ENCODE measurements around the gene SYNGAP1. TPM values are rescaled to one million over a fixed set of nuclear protein-coding genes. Genes with fewer than 3 reads are reported as not detected.

The SYNGAP1 gene
- polyA plus RNA-seq, 1 donor from 2014 or later: 4.3 TPM

GRCh38 chr6:33453393-33454008, 33.6 kb downstream of the SYNGAP1 start:
- Histone ChIP-seq H3K79me2 (replicated peaks; ENCODE audit: insufficient read depth, low read length) (peaks cover 20% of the 10 kb centered on the region), H3K27me3 (ENCODE audit: insufficient read depth, low read depth, low read length) (no peaks in the 10 kb centered on the region), H4K20me1 (ENCODE audit: insufficient read depth) (no peaks in the 10 kb centered on the region), H3K36me3 (ENCODE audit: insufficient read depth, low read length) (no peaks in the 10 kb centered on the region), H2AFZ (ENCODE audit: low read depth, low read length) (no peak overlapping the region), H3K4me2 (ENCODE audit: low read length) (peak overlapping the region; percentile 92), H3K9me2 (ENCODE audit: insufficient read depth, low read length) (no peaks in the 10 kb centered on the region), H3K9me3 (ENCODE audit: low read length) (no peaks in the 10 kb centered on the region), H3K9ac (ENCODE audit: low read length) (peak overlapping the region; percentile 70), H3F3A (ENCODE audit: insufficient read depth, low read length, poor library complexity, severe bottlenecking) (no peaks in the 10 kb centered on the region), H3K4me3 (ENCODE audit: low read length) (peak overlapping the region; percentile 85), H3K27ac (ENCODE audit: low read length) (peak overlapping the region; percentile 40)
- TF ChIP-seq RAD21 (conservative IDR thresholded peaks at IDR 0.05) (no peak), EP300 (conservative IDR thresholded peaks at IDR 0.05; ENCODE audit: poor library complexity, severe bottlenecking) (no peak), SMC3 (conservative IDR thresholded peaks at IDR 0.05; ENCODE audit: poor library complexity) (no peak), MXI1 (conservative IDR thresholded peaks at IDR 0.05; ENCODE audit: poor library complexity, severe bottlenecking) (no peak), POLR2AphosphoS5 (IDR thresholded peaks at IDR 0.05) (no peak), REST (IDR thresholded peaks at IDR 0.05; ENCODE audit: borderline replicate concordance) (no peak), EZH2 (IDR thresholded peaks at IDR 0.05; ENCODE audit: borderline replicate concordance, insufficient read depth, low read length, poor library complexity, severe bottlenecking) (no peak)
- TF ChIP-seq, protein P1, sequence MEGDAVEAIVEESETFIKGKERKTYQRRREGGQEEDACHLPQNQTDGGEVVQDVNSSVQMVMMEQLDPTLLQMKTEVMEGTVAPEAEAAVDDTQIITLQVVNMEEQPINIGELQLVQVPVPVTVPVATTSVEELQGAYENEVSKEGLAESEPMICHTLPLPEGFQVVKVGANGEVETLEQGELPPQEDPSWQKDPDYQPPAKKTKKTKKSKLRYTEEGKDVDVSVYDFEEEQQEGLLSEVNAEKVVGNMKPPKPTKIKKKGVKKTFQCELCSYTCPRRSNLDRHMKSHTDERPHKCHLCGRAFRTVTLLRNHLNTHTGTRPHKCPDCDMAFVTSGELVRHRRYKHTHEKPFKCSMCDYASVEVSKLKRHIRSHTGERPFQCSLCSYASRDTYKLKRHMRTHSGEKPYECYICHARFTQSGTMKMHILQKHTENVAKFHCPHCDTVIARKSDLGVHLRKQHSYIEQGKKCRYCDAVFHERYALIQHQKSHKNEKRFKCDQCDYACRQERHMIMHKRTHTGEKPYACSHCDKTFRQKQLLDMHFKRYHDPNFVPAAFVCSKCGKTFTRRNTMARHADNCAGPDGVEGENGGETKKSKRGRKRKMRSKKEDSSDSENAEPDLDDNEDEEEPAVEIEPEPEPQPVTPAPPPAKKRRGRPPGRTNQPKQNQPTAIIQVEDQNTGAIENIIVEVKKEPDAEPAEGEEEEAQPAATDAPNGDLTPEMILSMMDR (IDR thresholded peaks at IDR 0.05; ENCODE audit: poor library complexity, severe bottlenecking): no peak

DNA sequence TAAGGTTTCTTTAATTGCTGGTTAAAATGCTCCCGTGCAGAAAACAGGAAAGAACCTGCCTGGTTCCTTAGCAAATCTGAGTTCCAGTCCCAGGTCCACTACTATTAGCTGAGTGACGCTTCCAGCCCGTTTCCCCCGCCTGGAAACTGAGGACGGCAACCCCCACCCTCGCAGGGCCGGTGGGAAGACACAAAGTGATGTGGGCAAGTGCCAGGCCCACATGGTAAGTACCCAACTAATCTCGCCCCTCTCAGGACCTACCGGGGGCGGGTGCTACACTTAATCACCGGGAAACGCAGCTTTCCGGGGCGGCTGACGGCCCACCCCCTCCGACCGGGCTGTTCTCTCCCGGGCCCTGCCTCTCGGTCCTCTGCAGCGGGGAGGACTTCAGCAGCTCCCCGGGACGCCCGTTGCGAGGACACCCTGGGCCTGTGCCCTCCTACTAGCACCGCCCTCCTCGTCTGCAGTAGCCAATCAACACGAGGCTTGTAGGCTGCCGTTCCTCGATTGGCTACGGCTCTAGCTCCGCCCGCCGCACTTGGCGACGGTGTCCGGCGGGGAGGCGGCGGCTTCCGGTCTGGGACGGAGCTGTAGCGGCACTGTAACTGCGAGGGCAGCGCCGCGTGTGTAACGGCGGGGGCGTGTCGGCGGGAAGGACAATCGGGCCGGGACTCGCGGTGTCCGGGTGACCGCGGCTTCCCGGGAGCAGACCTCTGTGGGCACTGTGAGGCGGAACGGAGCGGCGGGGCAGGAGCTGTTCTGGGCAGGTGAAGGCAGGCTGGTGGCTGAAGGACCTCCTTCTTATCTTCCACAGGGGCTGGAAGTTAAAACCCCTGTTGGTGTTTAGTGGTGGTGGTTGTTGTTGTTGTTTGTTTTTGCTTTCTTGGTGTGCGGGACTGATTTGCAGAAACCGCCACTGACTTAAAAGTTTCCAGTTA, 34.4 kb downstream of the SYNGAP1 start, which contains the start of gene ZBTB9:
Gene ZBTB9, plus strand, starts transcription at position 568 of the 938 bp plus-strand sequence. CDS start 525 bp downstream, outside the sequence.
- TF ChIP-seq TAF1 (IDR thresholded peaks at IDR 0.05; ENCODE audit: low read depth) (peak; percentile 43), POLR2AphosphoS5 (IDR thresholded peaks at IDR 0.05) (peak; percentile 95), REST (IDR thresholded peaks at IDR 0.05; ENCODE audit: borderline replicate concordance) (no peak), MXI1 (conservative IDR thresholded peaks at IDR 0.05; ENCODE audit: poor library complexity, severe bottlenecking) (peak; percentile 94), SMC3 (conservative IDR thresholded peaks at IDR 0.05; ENCODE audit: poor library complexity) (peak; percentile 57), EZH2 (IDR thresholded peaks at IDR 0.05; ENCODE audit: borderline replicate concordance, insufficient read depth, low read length, poor library complexity, severe bottlenecking) (no peak), RAD21 (conservative IDR thresholded peaks at IDR 0.05) (peak; percentile 61), EP300 (conservative IDR thresholded peaks at IDR 0.05; ENCODE audit: poor library complexity, severe bottlenecking) (peak; percentile 34)
- TF ChIP-seq, protein P1 (IDR thresholded peaks at IDR 0.05; ENCODE audit: poor library complexity, severe bottlenecking): peak; percentile 26
- H3K9ac ChIP-seq (ENCODE audit: low read length): peak within 1 kb of the TSS; percentile 70
- no peaks in the 10 kb centered on the region for H3K9me2 ChIP-seq (ENCODE audit: insufficient read depth, low read length)
- H3K4me3 ChIP-seq (ENCODE audit: low read length): peak within 1 kb of the TSS; percentile 85
- H2AFZ ChIP-seq (ENCODE audit: low read depth, low read length): peak within 1 kb of the TSS; percentile 80
- no peaks in the 10 kb centered on the region for H3F3A ChIP-seq (ENCODE audit: insufficient read depth, low read length, poor library complexity, severe bottlenecking)
- no peaks in the 10 kb centered on the region for H3K36me3 ChIP-seq (ENCODE audit: insufficient read depth, low read length)
- H3K4me2 ChIP-seq (ENCODE audit: low read length): peak within 1 kb of the TSS; percentile 92
- no peaks in the 10 kb centered on the region for H3K27me3 ChIP-seq (ENCODE audit: insufficient read depth, low read depth, low read length)
- H3K9me3 ChIP-seq (ENCODE audit: low read length): no peaks in the 10 kb centered on the region
- peak within 1 kb of the TSS; percentile 54 for H3K27ac ChIP-seq (ENCODE audit: low read length)
- H3K79me2 ChIP-seq (replicated peaks; ENCODE audit: insufficient read depth, low read length): peaks cover 20% of the 10 kb centered on the region
- H4K20me1 ChIP-seq (ENCODE audit: insufficient read depth): no peaks in the 10 kb centered on the region

Data from neural cell (in vitro differentiated cells).